Prostate gland (tissue), 2 donors: ENCODE measurements around the gene PLCB1.

Experiments
- CTCF ChIP-seq, 4 experiments: fragments of 200-600 bp in 2 of 4; fragments of 450-650 bp in 2 of 4; sonication (generic) in 2 of 4; IDR thresholded peaks; 1 replicate in 3 of 4; 2 replicates in 1 of 4; pipeline ENCODE4 v1.5.1; 2016 to 2019; ENCODE audit warnings: antibody characterized with exemption in 4 of 4, mild to moderate bottlenecking in 2 of 4, moderate library complexity in 2 of 4
- POLR2A ChIP-seq: fragments of 450-650 bp; IDR thresholded peaks from one replicate; pipeline ENCODE4 v1.6.1; 2016; ENCODE audit warnings: antibody characterized with exemption, mild to moderate bottlenecking
- POLR2AphosphoS5 ChIP-seq: sonication (generic); formaldehyde crosslinking; IDR thresholded peaks from one replicate; pipeline ENCODE4 v1.6.1; 2017; ENCODE audit warnings: antibody characterized with exemption

- TF ChIP-seq CTCF (IDR thresholded peaks at IDR 0.05) (no peak), POLR2A (no peak), POLR2AphosphoS5 (no peak)
These were observed 360.1 kb downstream of the PLCB1 start for GRCh38 chr20:8492173-8492572.
